ENCODE measurements around the gene ZNF670. TPM values are rescaled to one million over a fixed set of nuclear protein-coding genes. Genes with fewer than 3 reads are reported as not detected.

ZNF670 gene
- total RNA-seq, 1 experiment from 2014 or later = 6.0 TPM

DNA sequence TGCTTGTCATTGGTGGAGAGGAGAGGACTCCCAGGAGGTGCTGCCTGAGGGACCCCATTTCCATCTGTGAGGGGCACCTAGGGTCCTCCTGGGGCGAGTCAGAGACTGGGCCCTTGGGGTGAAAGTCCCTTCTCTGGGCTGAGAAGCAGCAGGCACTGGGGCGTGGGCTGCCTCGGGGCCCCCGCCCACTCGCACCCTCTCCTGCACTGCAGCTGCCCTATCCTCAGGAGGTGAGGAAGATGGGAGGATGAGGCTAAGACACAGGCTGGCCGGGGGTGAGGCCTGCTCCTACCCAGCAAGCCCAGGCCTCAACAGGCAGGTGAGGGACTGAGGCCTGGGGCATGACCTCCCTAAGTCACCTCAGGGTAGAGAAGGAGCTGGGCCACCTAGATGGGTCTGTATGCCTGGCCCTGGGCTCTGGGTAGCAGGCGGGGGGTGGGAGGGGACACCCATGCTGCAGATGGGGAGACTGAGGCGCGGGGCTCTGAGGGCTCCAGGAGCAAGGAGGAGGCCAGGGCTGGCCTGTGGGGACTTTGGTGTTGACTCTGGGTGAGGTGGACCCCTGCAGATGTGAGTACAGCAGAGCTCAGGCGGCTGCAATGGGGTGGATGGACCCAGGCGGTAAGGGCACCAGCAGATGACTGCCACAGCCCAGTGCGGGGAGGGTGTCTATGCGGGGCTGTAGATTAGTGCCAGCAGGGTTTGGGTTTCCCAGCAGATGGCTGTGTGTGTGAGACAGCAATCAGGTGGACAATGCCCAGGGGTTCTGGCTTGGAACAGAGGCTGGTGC is 35.9 kb upstream of the ZNF670 start:
- H3K36me3 Mint-ChIP-seq (ENCODE audit: insufficient read depth, unreplicated experiment) = peaks cover 18% of the 10 kb centered on the region
- no peak for DNase-seq
- BruUV-seq (replicated peaks) = no TSS peak
- peak overlapping the region; percentile 88 for H3K27ac Mint-ChIP-seq (ENCODE audit: unreplicated experiment)
- no peaks in the 10 kb centered on the region for H3K27me3 ChIP-seq (replicated peaks; ENCODE audit: control insufficient read depth, insufficient read depth, low read length)
- intact Hi-C loops (cut with micrococcal nuclease; ENCODE audit: unreplicated experiment) = no loop called here
- CTCF ChIA-PET = no interaction called here
- H3K9me3 Mint-ChIP-seq (ENCODE audit: unreplicated experiment) = no peaks in the 10 kb centered on the region
- H3K4me1 ChIP-seq = peaks cover 6% of the 10 kb centered on the region; the same call in 1 of the 2 replicates
- no peaks in the 10 kb centered on the region for H3K27me3 Mint-ChIP-seq (ENCODE audit: insufficient read depth, unreplicated experiment)
- POLR2A ChIA-PET = no interaction called here
- H3K4me3 Mint-ChIP-seq (ENCODE audit: unreplicated experiment) = peak overlapping the region; percentile 24
- H3K9me3 ChIP-seq = no peaks in the 10 kb centered on the region
- no peaks in the 10 kb centered on the region for H3K36me3 ChIP-seq (ENCODE audit: control insufficient read depth, insufficient read depth, low read length)
- H3K4me1 Mint-ChIP-seq (ENCODE audit: low read depth, unreplicated experiment) = no peaks in the 10 kb centered on the region
- TF ChIP-seq, protein P1, sequence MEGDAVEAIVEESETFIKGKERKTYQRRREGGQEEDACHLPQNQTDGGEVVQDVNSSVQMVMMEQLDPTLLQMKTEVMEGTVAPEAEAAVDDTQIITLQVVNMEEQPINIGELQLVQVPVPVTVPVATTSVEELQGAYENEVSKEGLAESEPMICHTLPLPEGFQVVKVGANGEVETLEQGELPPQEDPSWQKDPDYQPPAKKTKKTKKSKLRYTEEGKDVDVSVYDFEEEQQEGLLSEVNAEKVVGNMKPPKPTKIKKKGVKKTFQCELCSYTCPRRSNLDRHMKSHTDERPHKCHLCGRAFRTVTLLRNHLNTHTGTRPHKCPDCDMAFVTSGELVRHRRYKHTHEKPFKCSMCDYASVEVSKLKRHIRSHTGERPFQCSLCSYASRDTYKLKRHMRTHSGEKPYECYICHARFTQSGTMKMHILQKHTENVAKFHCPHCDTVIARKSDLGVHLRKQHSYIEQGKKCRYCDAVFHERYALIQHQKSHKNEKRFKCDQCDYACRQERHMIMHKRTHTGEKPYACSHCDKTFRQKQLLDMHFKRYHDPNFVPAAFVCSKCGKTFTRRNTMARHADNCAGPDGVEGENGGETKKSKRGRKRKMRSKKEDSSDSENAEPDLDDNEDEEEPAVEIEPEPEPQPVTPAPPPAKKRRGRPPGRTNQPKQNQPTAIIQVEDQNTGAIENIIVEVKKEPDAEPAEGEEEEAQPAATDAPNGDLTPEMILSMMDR (IDR thresholded peaks at IDR 0.05; ENCODE audit: insufficient read depth in 1 of 2, low read depth in 1 of 2, low read length in 1 of 2, severe bottlenecking in 1 of 2, unreplicated experiment in 1 of 2) = no peak
- H3K4me3 ChIP-seq (ENCODE audit: low read depth, low read length) = no peak overlapping the region

DNA sequence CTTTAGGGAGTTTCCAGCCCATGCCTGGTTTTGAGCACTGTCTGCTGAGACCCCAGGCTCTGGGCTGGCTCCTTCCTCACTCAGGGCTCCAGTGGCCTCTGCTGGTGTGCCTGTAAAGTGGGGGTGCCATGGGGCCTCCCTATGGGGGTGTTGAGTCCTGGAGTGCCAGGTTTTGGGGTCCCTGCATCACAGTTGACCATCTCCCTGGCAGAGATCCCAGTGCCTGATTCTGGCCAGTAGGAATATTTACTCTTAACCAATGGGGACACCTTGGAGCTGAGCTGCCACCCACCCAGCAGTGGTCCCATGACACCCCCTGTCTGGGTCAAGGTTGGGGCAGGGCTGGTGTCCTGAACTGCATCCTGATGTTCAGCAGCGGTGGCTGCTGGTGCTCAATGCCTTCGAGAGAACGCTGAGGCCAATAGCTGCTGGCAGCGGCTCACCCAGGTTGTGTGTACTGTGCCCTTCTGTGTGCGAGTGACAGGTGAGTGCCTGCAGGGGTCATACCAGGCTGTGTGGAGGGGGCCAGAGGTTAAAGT is 35.2 kb upstream of the ZNF670 start:
- Histone ChIP-seq H3K36me3 (ENCODE audit: control insufficient read depth, insufficient read depth, low read length) (no peaks in the 10 kb centered on the region), H3K9me3 (no peaks in the 10 kb centered on the region), H3K4me1 (peaks cover 6% of the 10 kb centered on the region; the same call in 1 of the 2 replicates), H3K27me3 (replicated peaks; ENCODE audit: control insufficient read depth, insufficient read depth, low read length) (no peaks in the 10 kb centered on the region), H3K4me3 (ENCODE audit: low read depth, low read length) (no peak overlapping the region)
- H3K36me3 Mint-ChIP-seq (ENCODE audit: insufficient read depth, unreplicated experiment) = peaks cover 18% of the 10 kb centered on the region
- no peak for DNase-seq
- intact Hi-C loops (cut with micrococcal nuclease; ENCODE audit: unreplicated experiment) = no loop called here
- ChIA-PET CTCF (no interaction called here), POLR2A (no interaction called here)
- TF ChIP-seq, protein P1 (IDR thresholded peaks at IDR 0.05; ENCODE audit: insufficient read depth in 1 of 2, low read depth in 1 of 2, low read length in 1 of 2, severe bottlenecking in 1 of 2, unreplicated experiment in 1 of 2) = no peak
- no peaks in the 10 kb centered on the region for H3K4me1 Mint-ChIP-seq (ENCODE audit: low read depth, unreplicated experiment)
- BruUV-seq (replicated peaks) = no TSS peak
- no peak overlapping the region for H3K27ac Mint-ChIP-seq (ENCODE audit: unreplicated experiment)
- H3K9me3 Mint-ChIP-seq (ENCODE audit: unreplicated experiment) = no peaks in the 10 kb centered on the region
- no peak overlapping the region for H3K4me3 Mint-ChIP-seq (ENCODE audit: unreplicated experiment)
- no peaks in the 10 kb centered on the region for H3K27me3 Mint-ChIP-seq (ENCODE audit: insufficient read depth, unreplicated experiment)

DNA sequence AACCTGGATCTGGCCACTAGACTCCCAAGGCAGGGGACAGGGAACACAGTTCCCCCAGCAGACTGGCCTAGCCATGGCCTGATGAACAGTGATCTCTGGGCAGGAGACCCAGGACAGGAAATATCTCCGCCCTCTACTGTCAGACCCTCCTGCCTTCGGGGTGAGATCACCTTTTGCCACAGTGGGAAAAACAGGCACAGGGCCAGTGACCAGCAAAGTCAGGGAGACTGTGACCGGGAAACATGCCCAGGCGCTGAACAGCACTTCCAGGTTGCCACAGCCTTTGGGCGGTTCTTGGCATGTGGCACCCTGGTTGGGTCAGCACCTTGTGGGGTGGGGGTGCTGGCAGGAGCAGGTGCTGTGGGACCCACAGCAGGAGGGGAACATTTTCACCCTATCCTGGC is 34.5 kb upstream of the ZNF670 start:
- ChIA-PET CTCF (no interaction called here), POLR2A (no interaction called here)

More for the DNA sequence above, 34.5 kb upstream of the ZNF670 start:
- Mint-ChIP-seq H3K27ac (ENCODE audit: unreplicated experiment) (no peak overlapping the region), H3K27me3 (ENCODE audit: insufficient read depth, unreplicated experiment) (no peaks in the 10 kb centered on the region), H3K9me3 (ENCODE audit: unreplicated experiment) (no peaks in the 10 kb centered on the region), H3K4me3 (ENCODE audit: unreplicated experiment) (peak overlapping the region; percentile 92), H3K36me3 (ENCODE audit: insufficient read depth, unreplicated experiment) (peaks cover 18% of the 10 kb centered on the region), H3K4me1 (ENCODE audit: low read depth, unreplicated experiment) (no peaks in the 10 kb centered on the region)
- intact Hi-C loops (cut with micrococcal nuclease; ENCODE audit: unreplicated experiment) = no loop called here
- TF ChIP-seq, protein P1 (IDR thresholded peaks at IDR 0.05; ENCODE audit: insufficient read depth in 1 of 2, low read depth in 1 of 2, low read length in 1 of 2, severe bottlenecking in 1 of 2, unreplicated experiment in 1 of 2) = no peak
- H3K9me3 ChIP-seq = no peaks in the 10 kb centered on the region
- no TSS peak for BruUV-seq (replicated peaks)
- peaks cover 6% of the 10 kb centered on the region; the same call in 1 of the 2 replicates for H3K4me1 ChIP-seq
- H3K36me3 ChIP-seq (ENCODE audit: control insufficient read depth, insufficient read depth, low read length) = no peaks in the 10 kb centered on the region
- H3K4me3 ChIP-seq (ENCODE audit: low read depth, low read length) = no peak overlapping the region
- DNase-seq = no peak
- no peaks in the 10 kb centered on the region for H3K27me3 ChIP-seq (replicated peaks; ENCODE audit: control insufficient read depth, insufficient read depth, low read length)
